Astrocyte (in vitro differentiated cells and primary cell): ENCODE data around the gene CACNA1E. TPM values are rescaled to one million over a fixed set of nuclear protein-coding genes. Genes with fewer than 3 reads are reported as not detected.

Experiments
- DNase-seq: peaks from one replicate; pipeline ENCODE4 v3.0.0-alpha.2; 2010; ENCODE audit warnings: low read depth
- FAIRE-seq: peaks from 2 replicates; lab custom pipeline; 2011; peaks lifted over from hg19 to GRCh38; lab: Jason Lieb, UNC
- H2AFZ ChIP-seq: 2 replicates; pipeline ENCODE4 v1.6.0; 2012; ENCODE audit warnings: low read depth, low read length, inconsistent platforms
- H3K27ac ChIP-seq: 2 replicates; pipeline ENCODE4 v1.5.1; 2011; ENCODE audit warnings: low read depth, low read length, inconsistent platforms
- H3K27me3 ChIP-seq: 2 replicates; pipeline ENCODE4 v1.6.0; 2011; ENCODE audit warnings: low read length, inconsistent platforms; ENCODE audit not compliant: insufficient read depth
- H3K36me3 ChIP-seq: 2 replicates; pipeline ENCODE4 v1.5.1; 2011; ENCODE audit warnings: low read length, inconsistent platforms; ENCODE audit not compliant: insufficient read depth
- H3K4me1 ChIP-seq: 2 replicates; pipeline ENCODE4 v1.5.1; 2011; ENCODE audit warnings: low read length, inconsistent platforms; ENCODE audit not compliant: insufficient read depth
- H3K4me2 ChIP-seq: 2 replicates; pipeline ENCODE4 v1.6.0; 2012; ENCODE audit warnings: low read length, inconsistent platforms
- H3K4me3 ChIP-seq: 2 replicates; pipeline ENCODE4 v1.5.1; 2011; ENCODE audit warnings: low read depth, mild to moderate bottlenecking, low read length, inconsistent platforms; ENCODE audit not compliant: insufficient read depth
- H3K79me2 ChIP-seq: 2 replicates; pipeline ENCODE4 v1.6.0; 2012; ENCODE audit warnings: mild to moderate bottlenecking, low read length, inconsistent platforms; ENCODE audit not compliant: insufficient read depth
- H3K9ac ChIP-seq: 2 replicates; pipeline ENCODE4 v1.6.0; 2012; ENCODE audit warnings: mild to moderate bottlenecking, low read length, inconsistent platforms
- H3K9me3 ChIP-seq: 2 replicates; pipeline ENCODE4 v1.5.1; 2012; ENCODE audit warnings: low read depth, mild to moderate bottlenecking, low read length, inconsistent platforms; ENCODE audit not compliant: insufficient read depth
- H4K20me1 ChIP-seq: 2 replicates; pipeline ENCODE4 v1.6.0; 2012; ENCODE audit warnings: low read length, inconsistent platforms; ENCODE audit not compliant: insufficient read depth
- H3K27ac Mint-ChIP-seq: one replicate; pipeline ENCODE4 v1.8.0; 2021; ENCODE audit warnings: mild to moderate bottlenecking, mixed read lengths; ENCODE audit not compliant: unreplicated experiment
- H3K27me3 Mint-ChIP-seq: one replicate; pipeline ENCODE4 v1.8.0; 2021; ENCODE audit warnings: low read depth, mixed read lengths; ENCODE audit not compliant: unreplicated experiment
- H3K36me3 Mint-ChIP-seq: one replicate; pipeline ENCODE4 v1.8.0; 2021; ENCODE audit warnings: low read depth, mixed read lengths; ENCODE audit not compliant: unreplicated experiment
- H3K4me1 Mint-ChIP-seq: one replicate; pipeline ENCODE4 v1.8.0; 2021; ENCODE audit warnings: low read depth, mixed read lengths; ENCODE audit not compliant: unreplicated experiment
- H3K4me3 Mint-ChIP-seq: one replicate; pipeline ENCODE4 v1.8.0; 2021; ENCODE audit warnings: mild to moderate bottlenecking, moderate library complexity, mixed read lengths; ENCODE audit not compliant: unreplicated experiment
- H3K9me3 Mint-ChIP-seq: one replicate; pipeline ENCODE4 v1.8.0; 2021; ENCODE audit warnings: mild to moderate bottlenecking, mixed read lengths; ENCODE audit not compliant: unreplicated experiment
- EZH2 ChIP-seq: IDR thresholded peaks from 2 replicates; pipeline ENCODE4 v1.6.1; 2012; ENCODE audit warnings: mild to moderate bottlenecking, low read length, inconsistent platforms; ENCODE audit not compliant: insufficient read depth
- total RNA-seq: library from RNA; stranded (reverse); gene quantifications from 2 replicates; pipeline ENCODE4 v1.2.1, GENCODE V29; 2021
- TF ChIP-seq, protein P1 (sequence below): IDR thresholded peaks from 2 replicates; pipeline ENCODE4 v1.5.1; 2011; ENCODE audit warnings: low read depth, mild to moderate bottlenecking, inconsistent platforms, low read length, moderate library complexity; ENCODE audit not compliant: insufficient read depth

The CACNA1E gene
- total RNA-seq, 1 donor from 2014 or later = 0.07 TPM

- no peak overlapping the region for H3K27ac Mint-ChIP-seq
- Histone ChIP-seq H3K9ac (no peak overlapping the region), H3K27me3 (no peaks in the 10 kb centered on the region), H3K4me3 (no peak overlapping the region), H3K27ac (no peak overlapping the region), H3K9me3 (no peaks in the 10 kb centered on the region), H3K4me2 (no peak overlapping the region), H3K79me2 (no peaks in the 10 kb centered on the region), H3K4me1 (no peaks in the 10 kb centered on the region), H3K36me3 (no peaks in the 10 kb centered on the region), H2AFZ (no peak overlapping the region), H4K20me1 (no peaks in the 10 kb centered on the region)
- no peaks in the 10 kb centered on the region for H3K36me3 Mint-ChIP-seq
- H3K9me3 Mint-ChIP-seq = no peaks in the 10 kb centered on the region
- FAIRE-seq = no peak
- no peaks in the 10 kb centered on the region for H3K4me1 Mint-ChIP-seq
- no peak overlapping the region for H3K4me3 Mint-ChIP-seq
- TF ChIP-seq, protein P1, sequence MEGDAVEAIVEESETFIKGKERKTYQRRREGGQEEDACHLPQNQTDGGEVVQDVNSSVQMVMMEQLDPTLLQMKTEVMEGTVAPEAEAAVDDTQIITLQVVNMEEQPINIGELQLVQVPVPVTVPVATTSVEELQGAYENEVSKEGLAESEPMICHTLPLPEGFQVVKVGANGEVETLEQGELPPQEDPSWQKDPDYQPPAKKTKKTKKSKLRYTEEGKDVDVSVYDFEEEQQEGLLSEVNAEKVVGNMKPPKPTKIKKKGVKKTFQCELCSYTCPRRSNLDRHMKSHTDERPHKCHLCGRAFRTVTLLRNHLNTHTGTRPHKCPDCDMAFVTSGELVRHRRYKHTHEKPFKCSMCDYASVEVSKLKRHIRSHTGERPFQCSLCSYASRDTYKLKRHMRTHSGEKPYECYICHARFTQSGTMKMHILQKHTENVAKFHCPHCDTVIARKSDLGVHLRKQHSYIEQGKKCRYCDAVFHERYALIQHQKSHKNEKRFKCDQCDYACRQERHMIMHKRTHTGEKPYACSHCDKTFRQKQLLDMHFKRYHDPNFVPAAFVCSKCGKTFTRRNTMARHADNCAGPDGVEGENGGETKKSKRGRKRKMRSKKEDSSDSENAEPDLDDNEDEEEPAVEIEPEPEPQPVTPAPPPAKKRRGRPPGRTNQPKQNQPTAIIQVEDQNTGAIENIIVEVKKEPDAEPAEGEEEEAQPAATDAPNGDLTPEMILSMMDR = no peak
- no peak for DNase-seq
- H3K27me3 Mint-ChIP-seq = peaks cover 3% of the 10 kb centered on the region
These were observed 136.9 kb downstream of the CACNA1E start for GRCh38 chr1:181620183-181620582.

- Mint-ChIP-seq H3K27ac (no peak overlapping the region), H3K36me3 (no peaks in the 10 kb centered on the region), H3K4me3 (no peak overlapping the region), H3K27me3 (peaks cover 4% of the 10 kb centered on the region), H3K4me1 (no peaks in the 10 kb centered on the region), H3K9me3 (no peaks in the 10 kb centered on the region)
- DNase-seq = no peak
- Histone ChIP-seq H4K20me1 (no peaks in the 10 kb centered on the region), H3K4me2 (no peak overlapping the region), H3K79me2 (no peaks in the 10 kb centered on the region), H3K27ac (no peak overlapping the region), H3K36me3 (no peaks in the 10 kb centered on the region), H3K4me1 (no peaks in the 10 kb centered on the region), H2AFZ (no peak overlapping the region), H3K4me3 (no peak overlapping the region), H3K27me3 (no peaks in the 10 kb centered on the region), H3K9me3 (no peaks in the 10 kb centered on the region), H3K9ac (no peak overlapping the region)
- no peak for TF ChIP-seq EZH2
- TF ChIP-seq, protein P1 = no peak
- FAIRE-seq = no peak
These were observed 140.5 kb downstream of the CACNA1E start for GRCh38 chr1:181623850-181624249.

- Mint-ChIP-seq H3K36me3 (no peaks in the 10 kb centered on the region), H3K27me3 (peaks cover 7% of the 10 kb centered on the region), H3K9me3 (no peaks in the 10 kb centered on the region), H3K4me1 (no peaks in the 10 kb centered on the region), H3K27ac (no peak overlapping the region), H3K4me3 (no peak overlapping the region)
- Histone ChIP-seq H3K9ac (no peak overlapping the region), H3K36me3 (no peaks in the 10 kb centered on the region), H3K4me3 (no peak overlapping the region), H3K27ac (no peak overlapping the region), H3K79me2 (no peaks in the 10 kb centered on the region), H4K20me1 (no peaks in the 10 kb centered on the region), H3K9me3 (no peaks in the 10 kb centered on the region), H3K27me3 (no peaks in the 10 kb centered on the region), H2AFZ (no peak overlapping the region), H3K4me2 (no peak overlapping the region), H3K4me1 (no peaks in the 10 kb centered on the region)
- TF ChIP-seq, protein P1 = no peak
- TF ChIP-seq EZH2 = no peak
- DNase-seq (no peak), FAIRE-seq (no peak)
These were observed 143.1 kb downstream of the CACNA1E start for GRCh38 chr1:181626279-181626938.
